Activated naive CD8-positive, alpha-beta T cell treated with anti-CD3 and anti-CD28 coated beads for 36 hours (primary cell): ENCODE data around the gene HCN3. TPM values are rescaled to one million over a fixed set of nuclear protein-coding genes. Genes with fewer than 3 reads are reported as not detected.

ENCODE experiments used
- DNase-seq: peaks from one replicate; pipeline ENCODE4 v3.0.0; 2021
- H3K27ac Mint-ChIP-seq: one replicate; pipeline ENCODE4 v1.8.0; 2022; ENCODE audit warnings: mild to moderate bottlenecking, moderate library complexity, mixed read lengths
- H3K27me3 Mint-ChIP-seq: one replicate; pipeline ENCODE4 v1.8.0; 2022; ENCODE audit warnings: mild to moderate bottlenecking, mixed read lengths
- H3K36me3 Mint-ChIP-seq: one replicate; pipeline ENCODE4 v1.8.0; 2021; ENCODE audit warnings: mild to moderate bottlenecking, mixed read lengths
- H3K4me1 Mint-ChIP-seq: one replicate; pipeline ENCODE4 v1.8.0; 2021; ENCODE audit warnings: mixed read lengths
- H3K4me3 Mint-ChIP-seq: one replicate; pipeline ENCODE4 v1.8.0; 2022; ENCODE audit warnings: mild to moderate bottlenecking, moderate library complexity, mixed read lengths
- H3K9me3 Mint-ChIP-seq: one replicate; pipeline ENCODE4 v1.8.0; 2022; ENCODE audit warnings: mixed read lengths
- total RNA-seq, 2 experiments: library from RNA; stranded (reverse); gene quantifications; one replicate each; pipeline ENCODE4 v1.2.3, GENCODE V29; 2021

Gene HCN3
- total RNA-seq, 2 experiments from 2014 or later: 1.5 to 1.6 TPM

GRCh38 chr1:155247667-155248553, 29.4 kb upstream of the HCN3 start:
- peaks cover 4% of the 10 kb centered on the region for H3K27me3 Mint-ChIP-seq
- no peak overlapping the region for H3K4me3 Mint-ChIP-seq
- H3K9me3 Mint-ChIP-seq: no peaks in the 10 kb centered on the region
- DNase-seq: no peak
- peaks cover 20% of the 10 kb centered on the region for H3K4me1 Mint-ChIP-seq
- H3K36me3 Mint-ChIP-seq: peaks cover 18% of the 10 kb centered on the region
- no peak overlapping the region for H3K27ac Mint-ChIP-seq

DNA sequence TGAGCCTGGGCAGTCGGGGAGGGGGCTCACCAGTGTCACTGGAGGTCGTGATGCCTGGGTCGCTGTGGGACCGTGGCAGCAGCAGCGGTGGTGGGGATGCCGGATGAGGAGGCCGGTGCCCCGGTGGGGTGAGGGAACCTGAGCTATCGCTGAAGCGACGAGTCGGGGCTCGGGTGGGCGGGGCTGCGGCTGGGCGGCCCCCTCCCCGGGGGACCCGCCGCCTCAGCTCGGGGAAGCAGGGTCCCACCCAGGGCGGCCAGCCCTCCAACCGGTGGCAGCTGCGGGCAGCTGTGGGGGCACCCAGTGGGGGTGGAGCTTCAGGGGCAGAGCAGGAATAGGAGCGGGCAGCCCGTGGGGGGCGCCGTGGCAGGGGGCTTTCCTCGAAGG, 27.0 kb upstream of the HCN3 start:
- Mint-ChIP-seq H3K4me3 (peak overlapping the region; percentile 53), H3K27ac (no peak overlapping the region), H3K4me1 (peaks cover 20% of the 10 kb centered on the region), H3K36me3 (peaks cover 9% of the 10 kb centered on the region), H3K27me3 (no peaks in the 10 kb centered on the region), H3K9me3 (no peaks in the 10 kb centered on the region)
- no peak for DNase-seq

- Mint-ChIP-seq H3K36me3 (peaks cover 7% of the 10 kb centered on the region), H3K4me1 (peaks cover 23% of the 10 kb centered on the region), H3K9me3 (no peaks in the 10 kb centered on the region), H3K27ac (no peak overlapping the region), H3K4me3 (peak overlapping the region; percentile 8), H3K27me3 (no peaks in the 10 kb centered on the region)
- peak; percentile 96 for DNase-seq
Observed at GRCh38 chr1:155250633-155251449, 26.4 kb upstream of the HCN3 start.

DNA sequence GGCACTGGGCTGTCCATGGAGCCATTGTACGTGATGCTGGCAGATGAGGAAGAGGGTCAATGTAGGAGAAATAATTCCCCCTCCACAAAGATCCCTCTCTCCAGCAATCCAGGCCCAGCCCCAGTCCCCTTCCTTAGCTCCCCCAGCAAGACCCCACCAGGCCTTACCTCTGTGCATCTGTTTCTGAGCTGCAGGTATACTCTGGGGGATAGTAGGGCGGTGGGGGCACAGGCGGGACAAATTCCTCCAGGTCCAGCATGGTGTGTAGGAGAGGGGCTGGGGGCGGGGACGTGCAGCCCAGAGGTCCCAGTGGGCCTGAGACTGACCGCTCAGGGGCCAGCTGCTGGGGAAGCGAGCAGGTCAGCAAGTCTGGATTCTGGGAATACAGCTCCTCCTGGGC, 25.7 kb upstream of the HCN3 start:
- Mint-ChIP-seq H3K27ac (no peak overlapping the region), H3K4me1 (peaks cover 21% of the 10 kb centered on the region), H3K27me3 (no peaks in the 10 kb centered on the region), H3K36me3 (peaks cover under 1% of the 10 kb centered on the region), H3K9me3 (no peaks in the 10 kb centered on the region), H3K4me3 (no peak overlapping the region)
- no peak for DNase-seq

DNA sequence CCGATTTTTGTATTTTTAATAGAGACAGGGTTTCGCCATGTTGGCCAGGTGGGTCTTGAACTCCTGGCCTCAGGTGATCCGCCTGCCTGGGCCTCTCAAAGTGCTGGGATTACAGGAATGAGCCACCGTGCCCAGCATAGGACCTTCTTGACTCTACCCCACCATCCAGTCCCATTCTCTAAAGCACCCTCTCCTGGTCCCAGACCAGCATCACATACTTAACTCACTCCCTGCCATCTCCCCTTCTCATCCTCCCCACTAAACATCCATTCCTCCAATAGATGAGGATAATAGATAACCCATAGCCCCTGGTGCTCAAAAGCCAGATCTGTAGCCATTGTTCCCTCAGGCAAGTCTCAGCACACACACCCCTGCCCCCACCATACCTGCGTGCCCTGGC, 24.1 kb upstream of the HCN3 start:
- Mint-ChIP-seq H3K4me1 (peaks cover 21% of the 10 kb centered on the region), H3K27me3 (no peaks in the 10 kb centered on the region), H3K4me3 (peak overlapping the region; percentile 82), H3K27ac (no peak overlapping the region), H3K36me3 (peaks cover 3% of the 10 kb centered on the region), H3K9me3 (no peaks in the 10 kb centered on the region)
- no peak for DNase-seq

DNA sequence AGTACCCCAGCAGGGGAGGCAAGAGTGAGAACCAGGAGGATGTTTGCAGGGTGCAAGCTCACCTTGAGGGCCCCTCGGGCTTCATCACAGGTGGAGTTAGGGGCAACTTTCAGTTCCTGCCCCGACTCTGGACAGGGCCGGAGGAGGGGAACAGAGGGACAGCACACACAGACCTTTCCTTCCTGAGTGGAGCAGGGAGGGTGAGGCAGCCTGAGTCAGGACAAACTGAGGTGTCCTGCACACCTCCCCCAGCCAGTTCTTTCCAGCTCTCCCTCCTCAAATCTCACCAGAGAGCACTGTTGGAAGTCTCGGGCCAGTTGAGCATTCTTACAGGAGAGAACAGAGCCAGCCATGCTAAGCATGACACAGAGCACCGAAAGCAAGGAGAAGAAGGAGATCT, 23.5 kb upstream of the HCN3 start:
- Mint-ChIP-seq H3K27ac (peak overlapping the region; percentile 26), H3K4me1 (peaks cover 21% of the 10 kb centered on the region), H3K9me3 (no peaks in the 10 kb centered on the region), H3K36me3 (peaks cover 8% of the 10 kb centered on the region), H3K27me3 (no peaks in the 10 kb centered on the region), H3K4me3 (peak overlapping the region; percentile 82)
- no peak for DNase-seq

- H3K36me3 Mint-ChIP-seq: peaks cover 8% of the 10 kb centered on the region
- peak overlapping the region; percentile 43 for H3K27ac Mint-ChIP-seq
- no peaks in the 10 kb centered on the region for H3K9me3 Mint-ChIP-seq
Observed at GRCh38 chr1:155254228-155254713, 23.0 kb upstream of the HCN3 start.

GRCh38 chr1:155254714-155255242, 22.5 kb upstream of the HCN3 start:
- Mint-ChIP-seq H3K4me1 (peaks cover 21% of the 10 kb centered on the region), H3K27ac (peak overlapping the region; percentile 43), H3K9me3 (no peaks in the 10 kb centered on the region), H3K27me3 (no peaks in the 10 kb centered on the region), H3K4me3 (peak overlapping the region; percentile 82), H3K36me3 (peaks cover 8% of the 10 kb centered on the region)
- no peak for DNase-seq

More at GRCh38 chr1:155254228-155254713, 23.0 kb upstream of the HCN3 start:
- no peak for DNase-seq
- H3K4me3 Mint-ChIP-seq: peak overlapping the region; percentile 82
- peaks cover 21% of the 10 kb centered on the region for H3K4me1 Mint-ChIP-seq
- H3K27me3 Mint-ChIP-seq: no peaks in the 10 kb centered on the region

GRCh38 chr1:155255243-155256007, 21.8 kb upstream of the HCN3 start, which contains the start of gene ENTREP3:
ENTREP3 (minus strand) TSS chr1:155255483; CDS start chr1:155254877, 606 bp downstream.
- peaks cover 14% of the 10 kb centered on the region for H3K36me3 Mint-ChIP-seq
- no peaks in the 10 kb centered on the region for H3K27me3 Mint-ChIP-seq
- H3K4me3 Mint-ChIP-seq: peak within 1 kb of the TSS; percentile 82
- peak; percentile 85 for DNase-seq
- H3K4me1 Mint-ChIP-seq: peaks cover 24% of the 10 kb centered on the region
- peak within 1 kb of the TSS; percentile 76 for H3K27ac Mint-ChIP-seq
- no peaks in the 10 kb centered on the region for H3K9me3 Mint-ChIP-seq

DNA sequence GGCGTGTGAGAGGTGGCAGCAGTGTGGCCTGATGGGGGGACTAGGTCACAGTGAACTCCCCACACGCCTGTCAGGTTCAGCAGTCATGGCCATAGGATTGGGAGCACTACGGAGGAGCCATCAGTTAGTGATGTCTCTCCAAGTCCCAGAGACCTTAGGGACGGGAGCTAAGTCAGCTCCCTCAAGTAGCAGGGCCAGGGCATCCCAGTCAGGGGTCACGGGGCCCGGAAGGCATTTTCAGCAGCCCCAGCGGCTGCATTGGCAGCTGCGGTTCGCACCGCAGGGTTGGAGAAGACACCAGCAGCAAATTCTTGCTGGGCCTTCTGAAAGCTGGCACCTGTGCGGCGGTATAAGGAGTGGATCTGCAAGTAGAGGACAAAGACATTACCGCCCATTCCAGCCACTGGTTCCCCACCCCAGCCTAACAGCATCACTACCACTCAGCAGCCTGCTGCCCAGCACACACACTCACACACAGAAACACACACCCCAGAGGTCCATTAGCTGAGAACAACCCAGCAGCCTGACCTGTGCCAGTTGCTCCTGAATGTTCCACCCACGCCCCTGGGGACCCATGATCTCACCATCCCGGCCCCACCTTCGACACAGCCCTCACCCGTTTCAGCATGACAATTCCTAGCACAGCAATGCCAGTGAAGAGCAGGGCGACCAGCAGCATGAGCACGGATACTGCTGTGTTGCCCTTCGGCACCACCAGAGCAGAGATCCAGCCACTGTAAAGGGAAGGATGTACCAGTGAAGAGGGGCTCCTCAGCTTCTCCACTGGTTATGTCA, 21.0 kb upstream of the HCN3 start:
- peaks cover 28% of the 10 kb centered on the region for H3K4me1 Mint-ChIP-seq
- H3K36me3 Mint-ChIP-seq: peaks cover 20% of the 10 kb centered on the region
- H3K4me3 Mint-ChIP-seq: peak overlapping the region; percentile 82
- peak overlapping the region; percentile 76 for H3K27ac Mint-ChIP-seq
- no peak for DNase-seq
- no peaks in the 10 kb centered on the region for H3K9me3 Mint-ChIP-seq
- no peaks in the 10 kb centered on the region for H3K27me3 Mint-ChIP-seq

DNA sequence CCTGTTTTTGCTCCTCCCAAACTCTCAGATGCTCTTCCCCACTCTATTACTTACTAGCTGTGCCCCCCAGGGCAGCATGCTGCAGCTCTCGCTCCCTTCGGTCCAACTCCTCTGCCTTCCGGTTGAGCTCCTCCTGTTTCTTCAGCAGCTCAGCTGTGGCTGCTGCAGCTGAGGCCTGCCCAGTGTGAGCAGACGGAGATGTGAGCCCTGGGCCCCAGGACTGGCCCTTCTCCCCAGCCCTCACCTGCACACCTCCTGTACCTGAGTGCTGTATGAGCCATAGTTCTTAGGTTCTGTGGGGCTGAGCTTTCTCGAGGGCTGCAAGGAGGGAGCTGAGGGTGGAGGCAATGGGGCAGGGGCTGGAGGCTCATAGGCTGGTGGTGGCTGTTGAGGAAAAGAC, 17.0 kb upstream of the HCN3 start:
- Mint-ChIP-seq H3K27me3 (no peaks in the 10 kb centered on the region), H3K36me3 (peaks cover 46% of the 10 kb centered on the region), H3K4me3 (peak overlapping the region; percentile 90), H3K27ac (peak overlapping the region; percentile 43), H3K9me3 (no peaks in the 10 kb centered on the region), H3K4me1 (peaks cover 26% of the 10 kb centered on the region)
- DNase-seq: no peak

- H3K27ac Mint-ChIP-seq: peak overlapping the region; percentile 90
- H3K27me3 Mint-ChIP-seq: no peaks in the 10 kb centered on the region
- no peaks in the 10 kb centered on the region for H3K9me3 Mint-ChIP-seq
- DNase-seq: peak; percentile 28
- peaks cover 46% of the 10 kb centered on the region for H3K36me3 Mint-ChIP-seq
- H3K4me3 Mint-ChIP-seq: peak overlapping the region; percentile 90
- H3K4me1 Mint-ChIP-seq: peaks cover 23% of the 10 kb centered on the region
Observed at GRCh38 chr1:155261493-155261851, 15.8 kb upstream of the HCN3 start.

- no peaks in the 10 kb centered on the region for H3K9me3 Mint-ChIP-seq
- H3K4me3 Mint-ChIP-seq: peak within 1 kb of the TSS; percentile 90
- peaks cover 23% of the 10 kb centered on the region for H3K4me1 Mint-ChIP-seq
- peaks cover 46% of the 10 kb centered on the region for H3K36me3 Mint-ChIP-seq
- no peaks in the 10 kb centered on the region for H3K27me3 Mint-ChIP-seq
- H3K27ac Mint-ChIP-seq: peak within 1 kb of the TSS; percentile 90
- peak; percentile 87 for DNase-seq
Observed at GRCh38 chr1:155261852-155262673, 15.2 kb upstream of the HCN3 start, which contains the start of gene SCAMP3. SCAMP3 (minus strand) TSS chr1:155262360; CDS start chr1:155262151, 209 bp downstream.
